HepG2 (cell line): ENCODE data around the gene BBOX1.

Experiments used
- CTCF ChIP-seq: sonication (generic); formaldehyde crosslinking; IDR thresholded peaks from 2 replicates; pipeline ENCODE4 v1.5.0; 2020; ENCODE audit warnings: mild to moderate bottlenecking, missing genetic modification reagents, moderate library complexity
- GLI4 ChIP-seq: sonication (generic); formaldehyde crosslinking; IDR thresholded peaks from 2 replicates; pipeline ENCODE4 v1.5.1; 2020; ENCODE audit warnings: missing genetic modification reagents, mild to moderate bottlenecking, moderate library complexity, borderline replicate concordance
- ISL2 ChIP-seq: sonication (generic); formaldehyde crosslinking; IDR thresholded peaks from 2 replicates; pipeline ENCODE4 v1.5.0; 2020; ENCODE audit warnings: missing genetic modification reagents
- JUND ChIP-seq: sonication (generic); formaldehyde crosslinking; IDR thresholded peaks from 2 replicates; pipeline ENCODE4 v1.8.0; 2022; ENCODE audit warnings: mild to moderate bottlenecking, missing genetic modification reagents
- KMT2A ChIP-seq: sonication (generic); formaldehyde crosslinking; IDR thresholded peaks from 2 replicates; pipeline ENCODE4 v1.4.0; 2020; ENCODE audit warnings: missing genetic modification reagents
- PCBP1 ChIP-seq: fragments of 200-400 bp; formaldehyde crosslinking; IDR thresholded peaks from 2 replicates; pipeline ENCODE4 v1.6.1; 2017; ENCODE audit warnings: mild to moderate bottlenecking, low read depth, low read length, borderline replicate concordance
- POLR2AphosphoS5 ChIP-seq: IDR thresholded peaks from 2 replicates; pipeline ENCODE4 v1.6.1; 2012; ENCODE audit warnings: low read depth, low read length
- RAD21 ChIP-seq: fragments of 450-650 bp; formaldehyde crosslinking; IDR thresholded peaks from 2 replicates; pipeline ENCODE4 v1.5.0; 2020; ENCODE audit warnings: mild to moderate bottlenecking
- RELA ChIP-seq: sonication (generic); formaldehyde crosslinking; IDR thresholded peaks from 2 replicates; pipeline ENCODE4 v1.4.0; 2020; ENCODE audit warnings: missing genetic modification reagents
- THAP9 ChIP-seq: sonication (generic); formaldehyde crosslinking; IDR thresholded peaks from 2 replicates; pipeline ENCODE4; 2020; ENCODE audit warnings: missing genetic modification reagents, mild to moderate bottlenecking, borderline replicate concordance
- TRIM24 ChIP-seq: sonication (generic); formaldehyde crosslinking; IDR thresholded peaks from 2 replicates; pipeline ENCODE4 v1.8.0; 2022; ENCODE audit warnings: mild to moderate bottlenecking, missing genetic modification reagents
- ZIK1 ChIP-seq: sonication (generic); formaldehyde crosslinking; IDR thresholded peaks from 2 replicates; pipeline ENCODE4 v1.5.0; 2020; ENCODE audit warnings: mild to moderate bottlenecking, low read depth, missing genetic modification reagents, borderline replicate concordance
- ZNF567 ChIP-seq: sonication (generic); formaldehyde crosslinking; IDR thresholded peaks from 2 replicates; pipeline ENCODE4 v1.8.1; 2023; ENCODE audit warnings: mild to moderate bottlenecking, missing genetic modification reagents, borderline replicate concordance
- ZNF792 ChIP-seq: IDR thresholded peaks from 2 replicates; pipeline ENCODE4 v1.6.1; 2016

GRCh38 chr11:27171376-27171958 is 130.9 kb downstream of the BBOX1 start:
- no peak for TF ChIP-seq RAD21 (CRISPR knock-in tag)
- no peak for TF ChIP-seq KMT2A (CRISPR knock-in tag)
- TF ChIP-seq ZIK1, result no peak
- TF ChIP-seq TRIM24, result no peak
- TF ChIP-seq RELA (CRISPR knock-in tag), result no peak
- no peak for TF ChIP-seq ZNF567 (CRISPR knock-in tag)
- TF ChIP-seq PCBP1, result no peak
- TF ChIP-seq POLR2AphosphoS5, result no peak
- no peak for TF ChIP-seq THAP9 (CRISPR knock-in tag)
- no peak for TF ChIP-seq CTCF (CRISPR knock-in tag)
- no peak for TF ChIP-seq GLI4
- TF ChIP-seq ZNF792, result no peak
- TF ChIP-seq JUND, result no peak
- no peak for TF ChIP-seq ISL2 (CRISPR knock-in tag)
